ENCODE measurements around the gene RNU5B-1.

RNU5B-1 gene

DNA sequence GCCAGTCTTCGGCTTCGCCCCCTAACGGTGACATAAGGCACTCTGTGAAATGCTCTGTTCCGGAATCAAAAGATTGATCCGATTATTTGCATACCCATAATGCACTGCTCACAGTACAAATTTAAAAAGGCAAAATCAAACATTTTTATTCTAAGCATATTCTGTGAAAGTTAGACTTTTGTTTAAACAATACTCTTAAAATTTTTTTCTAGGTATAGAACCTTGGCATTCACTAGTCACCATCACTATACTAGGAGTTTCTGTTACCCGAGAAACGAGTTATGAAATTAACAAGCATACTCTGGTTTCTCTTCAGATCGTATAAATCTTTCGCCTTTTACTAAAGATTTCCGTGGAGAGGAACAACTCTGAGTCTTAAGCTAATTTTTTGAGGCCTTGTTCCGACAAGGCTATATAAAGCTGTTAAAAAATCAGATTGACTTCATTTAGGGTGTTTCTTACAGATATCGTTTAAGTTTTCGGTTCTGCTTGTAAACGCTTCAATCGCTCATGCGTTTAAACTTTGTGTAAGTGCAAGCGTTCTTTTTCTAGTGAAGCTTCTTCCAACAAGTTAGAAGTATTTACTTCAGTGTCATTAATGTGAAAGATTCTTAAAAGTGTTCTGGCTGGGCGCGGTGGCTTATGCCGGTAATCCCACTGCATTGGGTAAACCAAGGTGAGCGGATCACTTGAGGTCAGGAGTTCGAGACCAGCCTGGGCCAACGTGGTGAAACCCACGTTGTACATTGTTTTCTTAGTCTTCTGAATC lies at the start of gene RNU5B-1:
Gene RNU5B-1 (plus strand): TSS at position 297 of the 769 bp plus-strand sequence.
- DNase-seq (ENCODE audit: low read depth) = peak; percentile 97

GRCh38 chr15:65254758-65255157 lies 49.7 kb upstream of the RNU5B-1 start:
- no peak for DNase-seq (ENCODE audit: low read depth)

GRCh38 chr15:65255486-65256140 lies 48.9 kb upstream of the RNU5B-1 start:
- DNase-seq (ENCODE audit: low read depth) = no peak

DNA sequence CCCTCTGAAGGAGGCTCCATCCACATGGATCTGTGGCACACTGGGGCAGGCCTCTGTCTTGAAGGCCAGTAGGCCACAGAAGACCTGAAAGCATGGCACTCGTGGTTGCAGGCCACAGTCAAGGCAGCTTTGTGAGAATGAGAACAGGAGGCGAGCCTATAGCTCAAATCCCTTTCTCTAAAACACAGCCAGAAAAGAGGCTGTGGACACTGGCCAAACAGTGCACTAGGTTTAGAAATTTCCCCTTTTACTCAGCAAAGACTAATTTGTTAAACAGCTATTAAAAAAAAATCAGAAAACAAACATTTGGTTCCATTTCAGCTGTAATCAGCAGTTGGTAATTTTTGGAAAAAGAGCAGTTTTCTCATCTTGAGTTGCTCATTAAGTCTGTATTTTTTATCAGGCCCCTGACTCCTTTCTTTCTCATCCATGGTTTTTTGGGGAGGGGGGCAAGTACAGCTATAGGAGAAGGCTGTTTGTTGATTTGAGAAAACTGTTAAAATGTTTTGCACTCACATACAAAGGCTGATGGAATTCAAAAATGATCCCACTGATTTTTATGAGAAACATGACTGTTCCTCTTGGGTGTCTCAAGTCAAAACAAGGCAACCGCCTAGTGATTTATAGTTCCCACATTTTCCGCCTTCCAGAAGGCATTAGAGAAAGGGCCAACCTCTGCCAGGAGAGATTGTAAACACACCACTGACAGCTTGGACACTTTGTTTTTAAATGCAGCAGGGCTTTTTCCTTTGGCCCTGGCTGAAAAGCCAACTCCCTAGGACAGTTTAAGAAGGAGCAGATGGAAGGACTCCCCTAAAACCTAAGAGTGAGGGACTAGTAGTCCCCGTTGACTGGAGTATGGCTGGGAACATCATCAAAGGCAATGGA lies 45.9 kb upstream of the RNU5B-1 start:
- no peak for DNase-seq (ENCODE audit: low read depth)

- DNase-seq (ENCODE audit: low read depth) = no peak
Observed at GRCh38 chr15:65259367-65259797, 45.1 kb upstream of the RNU5B-1 start.

DNA sequence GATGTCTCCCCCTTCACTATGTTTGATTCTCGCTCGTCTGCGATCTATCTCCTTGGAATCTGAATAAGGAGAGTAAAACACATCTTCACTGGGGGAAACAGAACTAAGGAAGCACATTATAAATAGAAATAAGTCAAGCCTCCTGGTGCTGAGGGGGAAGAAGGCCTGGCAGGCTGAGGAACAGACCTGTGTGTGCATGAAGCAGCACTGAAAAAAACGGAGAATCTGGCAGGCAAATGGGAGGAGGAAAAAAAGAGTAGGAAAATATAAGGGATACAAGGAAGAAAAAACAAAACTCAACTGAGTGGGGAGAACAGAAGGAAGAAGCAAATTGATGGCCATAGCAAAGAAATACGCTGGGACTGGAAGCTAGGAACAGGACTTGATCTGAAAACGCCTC lies 43.5 kb upstream of the RNU5B-1 start:
- no peak for DNase-seq (ENCODE audit: low read depth)

DNA sequence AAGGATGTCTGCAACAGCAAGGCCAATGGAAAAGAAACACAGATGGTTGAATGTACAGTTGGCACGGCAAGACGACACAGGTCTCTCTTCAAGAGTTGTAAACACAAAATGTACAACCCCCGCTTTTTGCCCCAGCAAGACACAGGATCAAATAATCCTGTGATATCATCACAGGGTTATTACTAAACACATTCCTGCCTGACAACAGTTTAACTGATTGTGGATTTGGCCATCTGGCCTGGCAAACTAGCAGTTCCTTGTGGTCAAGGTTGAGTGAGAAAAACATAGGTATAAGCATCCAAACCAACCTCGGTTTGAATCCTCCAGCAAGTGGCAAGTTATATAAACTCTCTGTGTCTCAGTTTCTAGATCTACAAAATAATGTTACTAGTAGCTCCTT lies 41.2 kb upstream of the RNU5B-1 start:
- DNase-seq (ENCODE audit: low read depth) = no peak

DNA sequence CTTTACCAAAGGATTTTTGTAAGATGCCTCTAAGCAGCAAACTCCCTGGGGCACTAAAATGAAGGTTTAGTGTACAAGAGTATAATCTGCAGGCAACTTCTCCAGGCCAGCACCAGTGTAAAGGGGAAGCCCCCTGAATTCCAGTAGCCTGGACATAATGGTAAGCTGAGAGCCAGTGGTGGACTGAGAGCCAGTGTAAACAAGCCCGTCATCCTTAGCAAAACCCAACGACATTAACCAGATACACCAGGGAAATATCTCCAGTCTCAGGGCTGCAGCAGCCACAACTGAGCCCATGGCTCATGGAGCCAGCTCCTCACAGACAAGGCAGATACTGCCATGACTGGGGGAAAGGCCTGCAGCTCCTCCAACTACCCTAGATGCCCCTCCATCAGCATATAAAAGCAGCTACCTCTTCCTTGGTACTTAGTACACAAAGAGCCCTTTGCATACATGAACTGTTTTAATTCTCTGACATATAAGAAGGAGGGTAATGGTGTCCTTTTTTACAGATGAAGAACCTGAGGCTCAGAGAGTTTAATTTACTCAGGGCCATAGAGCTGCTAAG lies 39.5 kb upstream of the RNU5B-1 start:
- no peak for DNase-seq (ENCODE audit: low read depth)

DNA sequence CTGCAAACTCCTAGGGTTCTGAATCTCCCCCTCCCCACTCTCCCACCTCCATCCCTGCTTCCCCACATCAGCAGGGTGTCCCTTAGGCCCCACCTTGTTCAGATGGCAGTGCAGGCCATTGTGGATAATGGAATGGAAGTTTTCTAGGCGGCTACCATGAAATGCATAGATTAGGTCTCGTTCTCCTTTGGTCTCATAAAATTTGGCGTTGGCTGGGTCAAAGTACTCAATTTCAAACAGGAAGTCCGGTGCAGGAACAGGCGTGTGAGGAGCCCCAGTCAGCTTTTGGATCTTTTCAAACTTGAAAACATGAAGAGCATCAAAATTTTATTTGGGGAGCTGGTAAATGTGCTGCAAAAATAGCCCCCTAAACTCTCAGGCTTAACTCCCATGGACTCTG lies 38.0 kb upstream of the RNU5B-1 start:
- no peak for DNase-seq (ENCODE audit: low read depth)

DNA sequence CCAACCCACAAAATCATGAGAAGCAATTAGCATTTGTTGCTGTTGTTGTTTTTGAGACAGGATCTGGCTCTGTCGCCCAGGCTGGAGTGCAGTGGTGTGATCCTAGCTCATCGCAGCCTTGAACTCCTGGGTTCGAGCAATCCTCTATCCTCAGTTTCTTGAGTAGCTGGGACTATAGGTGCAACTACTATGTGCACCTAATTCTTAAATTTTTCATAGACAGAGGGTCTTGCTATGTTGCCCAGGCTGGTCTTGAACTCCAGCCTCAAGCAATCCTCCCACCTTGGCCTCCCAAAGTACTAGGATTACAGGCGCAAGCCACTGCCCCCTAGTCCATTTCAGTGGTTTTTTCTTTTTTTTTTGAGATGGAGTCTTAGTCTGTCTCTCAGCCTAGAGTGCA lies 36.1 kb upstream of the RNU5B-1 start:
- DNase-seq (ENCODE audit: low read depth) = no peak

DNA sequence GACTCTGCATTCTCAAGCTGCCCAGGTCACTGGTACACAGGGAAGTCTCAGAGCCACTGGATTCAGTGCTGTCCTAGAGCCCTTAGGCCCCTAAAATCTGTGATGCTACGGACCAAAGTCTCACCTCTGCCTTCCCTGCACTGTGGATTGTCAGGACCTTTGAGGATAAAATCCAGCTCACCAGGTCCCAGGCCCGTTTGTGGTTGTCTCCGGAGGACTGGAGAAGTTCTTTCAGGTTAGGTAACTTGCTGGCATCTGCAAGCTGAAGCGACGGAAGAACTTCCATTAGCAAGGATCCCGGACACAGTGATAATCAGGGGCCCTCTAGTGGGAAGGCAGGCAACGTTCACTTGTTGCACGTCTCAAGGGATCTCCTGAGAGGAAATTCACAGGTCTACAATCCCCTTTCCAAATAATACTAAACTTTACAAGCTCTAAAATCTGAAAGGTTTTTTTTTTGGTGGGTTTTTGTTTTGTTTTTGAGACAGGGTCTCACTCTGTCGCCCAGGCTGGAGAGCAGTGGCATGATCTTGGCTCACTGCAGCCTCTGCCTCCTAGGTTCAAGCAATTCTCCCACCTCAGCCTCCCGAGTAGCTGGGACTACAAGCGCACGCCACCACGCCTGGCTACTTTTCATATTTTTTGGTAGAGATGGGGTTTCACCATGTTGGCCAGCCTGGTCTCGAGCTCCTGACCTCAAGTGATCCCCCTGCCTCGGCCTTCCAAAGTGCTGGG lies 33.5 kb upstream of the RNU5B-1 start:
- DNase-seq (ENCODE audit: low read depth) = peak; percentile 80

DNA sequence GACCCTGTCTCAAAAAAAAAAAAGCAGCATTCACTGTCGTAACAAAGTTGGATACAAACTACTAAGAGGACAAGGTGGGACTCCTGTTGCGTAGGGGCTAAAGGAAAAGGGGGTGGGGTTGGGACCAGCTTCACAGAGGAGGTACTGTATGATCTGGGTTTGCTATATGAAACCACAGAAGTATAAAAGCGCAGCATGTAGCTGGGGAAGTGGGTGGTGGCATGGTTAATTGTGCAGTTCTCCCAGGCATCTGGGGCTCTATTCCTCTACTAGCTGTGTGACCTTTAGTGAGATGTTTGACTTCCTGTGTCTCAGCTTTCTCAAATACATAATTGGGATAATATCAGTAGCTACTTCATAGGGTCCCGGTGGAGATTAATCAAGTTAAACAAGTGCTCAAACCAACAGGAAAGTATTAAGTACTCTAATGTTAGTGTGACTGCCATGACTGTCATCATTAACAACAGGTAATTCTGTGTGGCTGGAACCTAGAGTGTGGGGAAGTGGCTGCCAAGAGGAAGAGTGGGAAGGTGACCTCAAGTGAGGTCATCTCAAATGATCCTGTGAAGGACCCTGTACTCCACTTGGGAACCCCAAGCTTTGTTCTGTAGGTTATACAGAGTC lies 29.3 kb upstream of the RNU5B-1 start:
- no peak for DNase-seq (ENCODE audit: low read depth)

DNA sequence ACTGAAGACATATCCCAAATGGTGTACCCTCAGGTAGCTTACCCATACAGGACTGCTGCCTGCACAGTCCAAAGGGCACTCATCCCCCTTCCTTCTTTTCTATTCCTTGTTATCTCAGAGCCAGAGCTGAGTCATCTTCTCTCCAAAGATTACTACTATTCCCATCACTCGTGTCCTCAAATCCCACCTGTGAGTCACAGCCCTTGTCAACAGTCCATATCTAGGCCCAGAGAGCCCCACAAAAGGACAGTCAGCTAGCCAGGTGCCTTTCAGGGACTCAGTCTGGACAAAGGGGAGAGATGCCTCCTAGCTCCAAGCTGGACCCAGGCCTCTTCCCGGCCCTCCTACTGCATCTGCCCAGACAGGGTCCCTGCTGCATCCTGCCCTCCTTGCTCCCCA lies 28.8 kb upstream of the RNU5B-1 start:
- no peak for DNase-seq (ENCODE audit: low read depth)

GRCh38 chr15:65277015-65277414 lies 27.5 kb upstream of the RNU5B-1 start:
- DNase-seq (ENCODE audit: low read depth) = no peak

GRCh38 chr15:65278480-65278879 lies 26.0 kb upstream of the RNU5B-1 start:
- DNase-seq (ENCODE audit: low read depth) = no peak

DNA sequence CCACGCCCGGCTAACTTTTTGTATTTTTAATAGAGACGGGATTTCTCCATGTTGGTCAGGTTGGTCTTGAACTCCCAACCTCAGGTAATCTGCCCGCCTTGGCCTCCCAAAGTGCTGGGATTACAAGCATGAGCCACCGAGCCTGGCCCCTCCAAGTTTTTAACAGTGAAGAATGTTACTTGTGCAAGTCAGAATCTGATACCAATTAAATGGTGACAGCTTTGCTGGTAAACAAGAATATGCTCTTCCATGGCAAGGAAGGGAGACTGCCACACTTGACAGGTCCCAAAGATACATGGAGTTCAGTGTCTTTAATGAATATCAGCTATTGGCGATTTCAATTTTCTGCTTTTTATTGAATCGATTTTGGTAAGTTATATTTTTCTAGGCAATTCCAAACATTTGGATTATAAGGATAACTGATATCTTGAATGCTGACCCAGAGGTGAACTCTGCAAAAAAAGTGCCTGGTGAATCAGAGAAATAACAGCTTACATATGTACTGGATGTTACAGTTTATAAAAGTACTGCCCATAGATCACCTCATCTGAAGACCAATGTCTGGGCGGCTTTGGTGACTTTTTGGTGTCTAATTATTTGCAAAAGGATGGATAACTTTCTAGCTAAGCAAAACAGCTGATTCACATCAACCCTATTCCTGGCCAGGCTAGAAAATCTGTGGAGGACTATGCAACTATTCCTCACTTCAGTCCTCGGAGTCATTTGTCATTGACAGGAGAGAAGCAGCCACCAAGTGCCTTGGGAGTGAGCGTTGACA lies 19.0 kb upstream of the RNU5B-1 start:
- DNase-seq (ENCODE audit: low read depth) = peak; percentile 52

GRCh38 chr15:65286069-65286703 lies 18.3 kb upstream of the RNU5B-1 start:
- no peak for DNase-seq (ENCODE audit: low read depth)

- peak; percentile 76 for DNase-seq (ENCODE audit: low read depth)
Observed at GRCh38 chr15:65286704-65287519, 17.6 kb upstream of the RNU5B-1 start, which contains the start of gene PARP16. TSS of gene PARP16 (minus strand) at chr15:65286883. CDS start at chr15:65286426, 457 bp downstream.

- DNase-seq (ENCODE audit: low read depth) = no peak
Observed at GRCh38 chr15:65287520-65287855, 17.0 kb upstream of the RNU5B-1 start.

All from fibroblast of gingiva (primary cell).